ENCODE results near the gene RPRML.

Gene RPRML

DNA sequence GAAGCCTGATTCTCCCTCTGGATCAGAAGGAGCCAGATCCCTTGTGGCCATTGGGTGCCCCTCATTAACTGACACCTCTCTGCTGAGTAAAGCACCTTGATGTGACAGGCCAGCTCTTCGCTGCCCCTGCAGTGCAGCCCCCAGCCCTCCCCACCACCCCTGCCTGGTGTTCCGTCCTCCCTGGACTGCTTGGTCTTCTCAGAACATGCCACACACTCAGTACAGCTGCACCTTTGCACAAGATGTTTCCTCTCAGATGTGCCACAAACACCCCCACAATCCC, 35.9 kb downstream of the RPRML start:
- DNase-seq = no peak

DNA sequence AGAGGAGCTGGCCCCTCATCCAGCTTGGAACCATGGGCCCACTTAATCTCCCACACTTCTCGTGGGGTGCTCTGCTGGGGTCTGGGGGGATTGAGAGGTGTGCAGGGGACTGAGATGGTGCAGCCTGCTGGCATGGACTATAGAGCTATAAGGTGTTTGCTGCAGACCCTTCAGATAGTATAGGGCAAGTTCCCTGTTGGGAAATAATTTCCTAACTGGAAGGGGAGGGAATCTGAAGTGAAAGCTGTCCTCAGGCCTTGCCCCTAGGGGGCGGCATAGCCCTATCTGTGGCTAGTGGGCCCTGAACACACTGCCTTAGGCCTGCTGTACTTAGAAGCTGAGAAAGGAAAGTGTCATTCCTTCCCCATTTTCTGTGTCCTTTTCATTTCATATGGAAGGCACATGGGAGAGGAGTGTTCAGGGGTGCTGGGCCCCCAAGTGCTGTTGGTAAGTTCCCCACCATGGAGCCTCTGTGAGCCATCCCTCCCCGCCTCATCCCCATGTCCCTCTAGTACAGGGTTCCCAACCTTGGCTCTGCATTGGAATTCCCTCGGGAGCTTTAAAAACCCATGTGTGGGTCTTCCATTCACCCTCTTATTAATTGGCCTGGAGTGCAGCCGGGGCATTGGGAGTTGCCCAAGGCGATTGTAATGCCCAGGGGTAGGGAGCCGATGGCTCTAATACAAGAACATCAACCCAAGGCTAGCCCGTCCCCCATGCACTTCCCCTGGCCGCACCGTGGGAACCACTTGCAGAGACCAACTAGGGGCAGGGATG, 36.4 kb downstream of the RPRML start:
- peak; percentile 7 for DNase-seq

DNA sequence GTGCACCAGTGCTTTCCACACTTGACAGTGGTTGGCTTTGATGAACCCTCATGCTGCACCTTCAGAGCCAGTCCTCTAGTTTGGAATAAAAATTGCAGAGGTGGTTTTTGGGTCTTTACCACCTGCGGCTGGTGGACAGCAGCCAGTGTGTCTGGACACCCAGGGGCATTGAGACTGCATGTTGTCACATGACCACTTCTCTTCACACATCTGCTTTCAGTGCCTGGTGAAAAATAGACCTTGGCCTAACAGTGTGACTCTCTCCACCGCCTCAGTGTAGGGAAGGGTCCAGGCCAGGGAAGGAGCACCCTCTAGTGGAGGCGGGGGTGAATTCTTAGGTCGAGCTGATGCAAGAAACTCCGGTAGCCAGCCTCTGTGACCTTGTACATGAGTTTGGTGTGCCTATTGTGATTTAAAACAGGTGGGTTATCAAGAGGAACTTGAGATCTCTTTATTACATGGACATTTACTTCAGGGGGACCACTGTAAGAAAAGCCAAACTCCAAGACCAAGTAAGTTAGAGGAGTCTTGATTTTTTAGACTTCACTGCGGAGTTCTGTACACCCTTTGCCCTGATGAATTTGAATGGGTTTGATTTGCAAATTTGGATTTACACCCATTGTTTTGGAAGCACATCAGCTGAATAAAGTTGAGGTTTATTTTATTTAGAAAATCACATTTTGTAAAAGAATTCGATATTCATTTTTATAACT, 38.2 kb downstream of the RPRML start:
- peak; percentile 55 for DNase-seq

DNA sequence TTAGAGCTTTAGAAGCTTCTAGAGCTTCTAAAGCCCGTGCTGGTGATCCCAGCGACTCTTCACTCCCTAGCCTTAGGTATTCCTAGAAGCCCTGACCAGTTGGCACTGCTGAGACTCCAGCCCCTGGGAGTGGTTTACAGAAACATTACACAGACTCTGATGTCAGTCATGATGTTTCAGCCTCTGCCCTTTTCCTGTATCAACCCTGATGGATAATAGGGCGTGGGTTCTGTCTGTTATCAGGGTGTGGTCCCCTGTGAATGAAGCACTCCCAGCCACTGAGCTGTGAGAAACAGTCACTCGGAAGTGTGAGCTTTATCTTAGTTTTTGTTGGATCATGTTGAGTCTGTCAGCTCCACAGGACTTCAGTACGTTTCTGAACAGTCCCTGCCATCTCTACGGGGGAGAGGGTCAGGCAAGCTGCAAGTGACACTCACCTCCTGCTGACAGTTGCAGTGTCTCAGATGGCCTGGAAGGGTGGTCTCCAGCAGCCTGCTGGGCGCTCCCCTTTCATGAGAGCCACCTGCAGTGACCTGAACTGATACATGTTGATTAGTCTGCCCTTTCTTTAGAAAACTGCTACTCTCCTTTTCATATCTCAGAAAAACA, 43.3 kb downstream of the RPRML start:
- DNase-seq = no peak

DNA sequence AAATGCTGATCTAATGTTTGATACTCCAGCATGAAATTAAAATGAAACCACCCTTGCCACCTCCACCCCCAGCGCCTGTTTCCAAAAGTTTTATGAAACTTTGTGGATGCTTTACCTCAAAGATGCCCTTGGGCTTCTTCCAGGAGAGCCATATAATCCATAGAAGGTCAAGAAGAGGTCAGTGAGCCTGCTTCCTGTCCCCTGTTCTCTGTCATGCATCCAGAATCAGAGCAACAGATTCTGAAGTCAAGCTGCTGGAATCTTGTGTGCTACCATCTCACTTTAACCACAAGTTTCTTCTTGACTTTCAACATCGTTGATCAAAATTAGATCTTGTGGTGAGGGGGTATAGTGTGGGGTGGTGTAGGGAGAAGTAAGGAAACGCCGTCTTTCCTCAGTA, 47.5 kb downstream of the RPRML start:
- DNase-seq = no peak

DNA sequence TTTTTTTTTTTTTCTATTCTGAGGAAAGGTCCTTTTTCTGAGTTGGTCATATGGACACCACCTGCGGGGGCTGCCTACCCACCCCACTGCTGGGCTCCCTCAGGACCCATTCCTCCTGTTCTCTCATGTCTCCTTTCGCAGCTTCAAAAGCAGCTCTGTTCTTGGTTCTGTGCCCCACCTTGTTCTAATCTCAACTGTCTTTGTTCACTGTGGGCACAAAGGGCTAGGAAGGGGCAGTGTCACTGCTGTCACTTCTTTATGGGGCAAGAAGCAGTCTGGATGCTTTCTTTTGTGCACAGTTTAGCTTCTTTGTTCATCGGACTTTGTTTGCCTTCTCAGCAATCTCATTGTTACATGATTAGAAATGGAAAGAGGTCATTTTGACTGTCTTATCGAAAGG, 49.0 kb downstream of the RPRML start:
- no peak for DNase-seq

DNA sequence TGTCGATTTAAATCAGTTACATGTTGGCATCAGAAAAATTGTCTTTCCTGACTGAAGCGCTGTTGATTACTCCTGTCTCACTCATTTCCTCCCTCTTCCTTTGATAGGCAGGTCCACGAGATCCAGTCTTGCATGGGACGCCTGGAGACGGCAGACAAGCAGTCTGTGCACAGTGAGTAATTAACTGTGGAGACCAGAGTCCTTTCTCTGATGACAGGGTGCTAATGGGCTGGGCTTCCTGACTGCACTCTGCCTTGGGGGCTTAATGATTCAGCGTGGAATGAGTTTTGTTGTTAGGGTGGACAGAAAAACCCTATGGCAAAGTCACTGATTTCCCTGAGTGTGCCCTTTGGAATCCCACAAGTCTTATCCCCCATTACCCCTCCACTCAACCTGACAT, 49.6 kb downstream of the RPRML start:
- DNase-seq = no peak

DNA sequence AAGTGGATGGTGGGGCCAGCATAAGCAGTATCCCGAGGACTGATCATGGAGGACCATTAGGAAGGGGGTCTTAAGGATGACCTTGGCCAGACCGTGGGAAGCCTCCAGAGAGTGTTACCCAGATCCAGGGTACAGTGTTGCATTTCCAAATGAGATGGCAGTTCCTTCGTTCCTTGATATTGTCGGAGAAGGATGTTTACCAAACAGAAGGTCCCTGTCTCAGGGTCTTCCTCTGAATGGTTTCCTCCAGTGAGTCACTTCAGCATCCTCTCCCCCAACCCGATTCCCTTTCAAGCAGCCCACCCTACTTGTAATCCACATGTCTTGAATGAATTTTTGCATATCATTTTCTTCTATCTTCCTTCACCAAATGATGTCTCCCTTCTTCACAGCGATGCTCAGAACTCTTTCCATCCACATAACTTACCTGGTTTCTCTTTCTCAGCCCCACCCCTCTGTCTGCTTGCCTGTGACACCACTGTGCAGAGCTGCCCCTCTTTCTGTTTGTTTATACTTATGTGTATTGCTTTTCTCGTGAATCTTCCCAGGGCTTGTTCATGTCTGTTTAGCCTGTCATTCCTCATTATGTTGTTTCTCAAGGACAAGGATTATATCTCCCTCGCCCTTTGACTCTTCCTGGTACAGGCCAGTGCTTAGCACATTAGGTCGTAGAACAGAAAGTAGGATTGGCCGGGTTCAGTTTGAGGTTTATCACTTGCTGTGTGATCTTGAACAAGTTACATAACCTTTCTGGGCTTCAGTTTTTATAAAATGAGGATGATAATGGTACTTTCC, 50.4 kb downstream of the RPRML start:
- DNase-seq = no peak

All from DMS79 treated with DMSO at 0.1 percent for 48 hours (cell line).